Astrocyte of the cerebellum (primary cell): Measurements from ENCODE around the gene ARID1B.

Source experiments
- DNase-seq: peaks from one replicate; pipeline ENCODE4 v3.0.0-alpha.2; 2011; ENCODE audit warnings: low read depth
- H3K4me3 ChIP-seq: 2 replicates; pipeline ENCODE4 v1.5.1; 2011; ENCODE audit warnings: mild to moderate bottlenecking, low read depth, low read length, moderate library complexity
- in situ Hi-C: cut with HindIII; loops from 2 replicates; pipeline ENCODE4 v1.10.0; 2017; ENCODE audit warnings: low sequenced_read_pairs
- TF ChIP-seq, protein P1 (sequence below): IDR thresholded peaks from 2 replicates; pipeline ENCODE4 v1.5.1; 2012; ENCODE audit warnings: low read length, low read depth, moderate library complexity, mild to moderate bottlenecking; ENCODE audit errors: missing control alignments

Gene ARID1B

DNA sequence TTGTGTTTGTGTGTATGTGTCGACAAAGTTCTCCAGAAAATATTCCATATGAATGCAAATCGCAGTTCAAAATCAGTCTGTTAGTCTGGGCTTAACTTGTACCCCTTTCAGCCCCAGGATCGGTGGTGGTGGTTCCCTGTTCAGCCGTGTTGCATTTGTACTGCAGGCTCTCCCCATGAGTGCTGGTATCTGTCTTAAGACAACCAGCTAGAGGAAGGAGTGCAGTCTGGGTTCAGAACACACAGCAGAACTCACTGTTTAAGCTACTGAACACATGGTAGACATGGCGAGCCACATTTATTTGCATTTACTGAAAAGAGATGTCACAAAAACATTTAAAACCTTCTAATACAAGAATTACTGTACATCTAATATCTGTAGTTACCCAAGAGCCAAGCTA is 192.1 kb downstream of the ARID1B start:
- no peak overlapping the region for H3K4me3 ChIP-seq
- TF ChIP-seq, protein P1, sequence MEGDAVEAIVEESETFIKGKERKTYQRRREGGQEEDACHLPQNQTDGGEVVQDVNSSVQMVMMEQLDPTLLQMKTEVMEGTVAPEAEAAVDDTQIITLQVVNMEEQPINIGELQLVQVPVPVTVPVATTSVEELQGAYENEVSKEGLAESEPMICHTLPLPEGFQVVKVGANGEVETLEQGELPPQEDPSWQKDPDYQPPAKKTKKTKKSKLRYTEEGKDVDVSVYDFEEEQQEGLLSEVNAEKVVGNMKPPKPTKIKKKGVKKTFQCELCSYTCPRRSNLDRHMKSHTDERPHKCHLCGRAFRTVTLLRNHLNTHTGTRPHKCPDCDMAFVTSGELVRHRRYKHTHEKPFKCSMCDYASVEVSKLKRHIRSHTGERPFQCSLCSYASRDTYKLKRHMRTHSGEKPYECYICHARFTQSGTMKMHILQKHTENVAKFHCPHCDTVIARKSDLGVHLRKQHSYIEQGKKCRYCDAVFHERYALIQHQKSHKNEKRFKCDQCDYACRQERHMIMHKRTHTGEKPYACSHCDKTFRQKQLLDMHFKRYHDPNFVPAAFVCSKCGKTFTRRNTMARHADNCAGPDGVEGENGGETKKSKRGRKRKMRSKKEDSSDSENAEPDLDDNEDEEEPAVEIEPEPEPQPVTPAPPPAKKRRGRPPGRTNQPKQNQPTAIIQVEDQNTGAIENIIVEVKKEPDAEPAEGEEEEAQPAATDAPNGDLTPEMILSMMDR = no peak
- in situ Hi-C loops = no loop called here
- no peak for DNase-seq

DNA sequence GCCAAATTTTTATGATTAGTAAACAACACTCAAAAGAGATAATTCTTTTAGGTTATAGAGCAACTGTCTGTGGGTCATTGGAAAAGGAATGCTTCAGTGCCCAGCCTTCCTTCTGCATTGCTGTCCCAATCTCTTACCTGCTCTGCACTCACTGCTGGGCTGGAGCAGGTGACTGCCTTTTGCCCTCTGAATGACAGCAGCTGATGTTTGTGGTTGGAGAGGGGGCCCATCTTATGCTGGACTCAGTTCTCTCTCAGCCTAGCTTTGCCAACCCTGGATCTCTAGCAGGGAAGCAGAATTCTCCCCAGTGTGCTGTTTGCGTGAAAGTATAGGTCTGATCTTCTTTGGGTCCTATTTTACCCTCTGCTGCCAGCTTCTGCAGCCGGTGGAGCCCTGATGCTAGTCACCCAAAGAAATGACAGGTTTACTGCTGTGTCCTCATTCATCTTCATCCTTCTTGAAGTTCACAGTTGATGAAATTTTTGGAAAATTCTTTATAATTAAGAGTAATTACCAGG is 193.5 kb downstream of the ARID1B start:
- in situ Hi-C loops = no loop called here
- no peak for DNase-seq
- no peak overlapping the region for H3K4me3 ChIP-seq
- TF ChIP-seq, protein P1 = no peak

DNA sequence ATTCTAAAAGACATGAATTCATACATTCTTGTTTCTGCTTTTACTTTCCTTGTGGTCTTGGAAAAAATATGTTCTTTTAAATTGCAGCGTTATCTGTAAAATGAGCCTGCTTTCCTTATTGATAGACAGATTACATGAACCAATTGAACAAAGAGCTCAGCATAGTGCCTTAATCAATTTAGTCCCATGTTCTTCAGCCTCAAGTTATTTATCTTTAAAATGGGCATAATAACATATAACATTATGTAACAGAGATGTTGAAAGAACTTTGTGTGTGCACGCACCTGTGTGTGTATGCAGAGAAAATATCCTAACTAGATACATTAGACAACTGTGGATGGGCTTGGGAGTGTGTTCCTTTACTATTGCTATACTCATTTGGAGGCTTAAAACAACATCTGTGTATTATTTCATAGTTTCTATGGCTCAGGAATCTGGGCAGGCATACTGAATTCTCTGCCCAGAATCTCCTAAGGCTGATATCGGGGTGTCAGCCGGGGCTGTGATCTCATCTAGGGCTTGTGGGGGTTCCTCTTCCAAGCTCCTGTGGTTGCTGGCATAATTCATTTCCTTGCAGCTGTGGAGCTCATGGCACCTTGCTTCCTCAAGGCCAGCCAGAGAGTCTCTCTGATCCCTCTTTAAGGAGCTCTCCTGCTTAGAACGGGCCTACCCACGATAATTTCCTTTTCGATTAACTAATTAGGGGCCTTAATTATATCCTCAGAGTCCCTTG is 194.1 kb downstream of the ARID1B start:
- in situ Hi-C loops = no loop called here
- DNase-seq = no peak
- TF ChIP-seq, protein P1 = no peak

DNA sequence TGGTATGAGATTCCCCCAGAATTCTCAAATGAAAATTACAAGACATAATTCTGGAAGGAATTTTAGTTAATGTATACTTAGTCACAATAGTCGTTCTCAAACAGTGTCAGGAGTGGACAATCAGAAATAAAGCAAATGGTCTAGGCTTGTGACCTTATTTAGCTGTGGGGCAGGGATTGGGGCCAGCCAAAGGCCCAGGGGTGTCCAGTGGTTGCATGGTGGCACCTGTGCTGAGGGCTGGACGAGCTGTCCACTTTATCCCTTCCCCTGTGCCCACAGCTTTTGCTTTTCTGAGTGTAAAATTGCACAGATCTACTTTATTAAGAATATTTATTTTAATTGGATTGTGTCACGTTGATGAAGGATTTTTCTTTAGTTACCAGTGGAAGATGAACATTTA is 195.0 kb downstream of the ARID1B start:
- no peak overlapping the region for H3K4me3 ChIP-seq
- no peak for DNase-seq
- in situ Hi-C loops = no loop called here
- TF ChIP-seq, protein P1 = no peak

More for the DNA sequence above, 194.1 kb downstream of the ARID1B start:
- no peak overlapping the region for H3K4me3 ChIP-seq

DNA sequence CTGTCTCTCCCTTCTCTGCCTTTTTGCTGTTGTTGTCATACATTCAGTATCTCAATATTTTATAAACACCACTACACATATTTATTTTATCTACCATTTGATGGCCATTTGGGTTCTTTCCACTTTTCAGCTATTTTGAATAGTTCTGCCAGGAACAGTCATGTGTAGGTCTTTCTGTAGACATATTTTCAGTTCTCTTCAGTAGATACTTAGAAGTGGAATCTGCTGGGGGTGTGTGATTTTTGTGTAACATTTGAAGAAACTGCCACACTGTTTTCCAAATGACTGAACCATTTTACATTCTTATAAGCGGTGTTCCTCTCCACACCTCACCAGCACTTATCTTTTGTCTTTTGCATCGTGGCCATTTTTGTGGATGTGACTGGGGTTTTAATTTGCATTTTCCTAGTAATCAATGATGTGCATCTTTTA is 197.7 kb downstream of the ARID1B start:
- no peak for DNase-seq
- TF ChIP-seq, protein P1 = no peak
- in situ Hi-C loops = no loop called here
- H3K4me3 ChIP-seq = no peak overlapping the region

DNA sequence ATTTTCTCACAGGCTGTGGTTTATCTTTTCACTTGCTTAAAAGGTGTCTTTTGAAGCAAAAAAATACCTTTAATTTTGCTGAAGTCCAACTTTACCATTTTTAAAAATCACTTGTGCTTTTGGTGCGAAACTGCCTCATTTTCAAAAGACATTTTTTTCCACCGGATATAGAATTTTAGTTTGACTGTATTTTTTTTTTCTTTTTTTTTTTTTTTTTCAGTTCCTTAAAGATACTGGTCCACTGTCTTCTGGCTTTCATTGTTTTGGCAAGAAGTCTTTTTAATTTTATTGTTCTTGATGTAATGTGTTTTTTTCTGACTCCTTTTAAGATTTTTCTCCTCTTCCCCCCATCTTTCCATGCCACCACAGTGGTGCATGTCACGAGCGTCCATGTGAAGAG is 198.2 kb downstream of the ARID1B start:
- H3K4me3 ChIP-seq = no peak overlapping the region
- TF ChIP-seq, protein P1 = no peak
- in situ Hi-C loops = no loop called here
- no peak for DNase-seq
